B cell (primary cell): Measurements from ENCODE around the gene CDKAL1. TPM values are rescaled to one million over a fixed set of nuclear protein-coding genes. Genes with fewer than 3 reads are reported as not detected.

Experiments used
- ATAC-seq: fragments of 200-7000 bp; cut with Tn5 transposase; one replicate; pipeline ENCODE4 v1.10.0; 2021; ENCODE audit warnings: low read depth, mild to moderate bottlenecking, moderate number of reproducible peaks, moderate library complexity
- CTCF ChIA-PET: fragments of 350-600 bp; sonication (Branson Sonifier 250); formaldehyde crosslinking; loops from one replicate; lab custom pipeline; 2021; ENCODE audit warnings: antibody characterized with exemption, inconsistent platforms; lab: Charles Lee
- POLR2A ChIA-PET: fragments of 350-600 bp; sonication (Branson Sonifier 250); formaldehyde crosslinking; loops from one replicate; lab custom pipeline; 2021; ENCODE audit warnings: antibody characterized with exemption; lab: Charles Lee
- DNase-seq: peaks from one replicate; pipeline ENCODE4 v3.0.0; 2013
- H2AFZ ChIP-seq: 2 replicates; pipeline ENCODE4 v1.6.1; 2012; ENCODE audit warnings: mild to moderate bottlenecking, low read depth, low read length; ENCODE audit not compliant: insufficient read depth, poor library complexity, severe bottlenecking
- H3K27ac ChIP-seq, 2 donors: 1 replicate in 1 of 2; 2 replicates in 1 of 2; pipeline ENCODE4 v1.5.1; 2012 to 2013; ENCODE audit warnings: low read length in 2 of 2, mild to moderate bottlenecking in 2 of 2, moderate library complexity in 1 of 2
- H3K27me3 ChIP-seq, 4 experiments: fragments of 200-600 bp in 1 of 4; sonication (generic) in 1 of 4; replicated peaks in 1 of 4; 1 replicate in 2 of 4; 2 replicates in 2 of 4; pipeline versions ENCODE4 v1.6.1 to v1.7.0; 2013 to 2016; ENCODE audit warnings: low read length in 3 of 4, mild to moderate bottlenecking in 2 of 4, mixed read lengths in 1 of 4, moderate library complexity in 1 of 4; ENCODE audit not compliant: insufficient read depth in 4 of 4, control insufficient read depth in 3 of 4; ENCODE audit errors: control extremely low read depth in 1 of 4
- H3K36me3 ChIP-seq, 2 experiments: replicated peaks in 1 of 2; 1 replicate in 1 of 2; 2 replicates in 1 of 2; pipeline versions ENCODE4 v1.6.1 to v1.7.1; 2013; ENCODE audit warnings: low read length in 1 of 2; ENCODE audit not compliant: insufficient read depth in 2 of 2, control insufficient read depth in 1 of 2; ENCODE audit errors: control extremely low read depth in 1 of 2, extremely low read depth in 1 of 2
- H3K4me1 ChIP-seq, 2 donors: fragments of 200-600 bp in 1 of 2; sonication (generic) in 1 of 2; 1 replicate in 1 of 2; 2 replicates in 1 of 2; pipeline versions ENCODE4 v1.5.1 to v1.6.1; 2013 to 2017; ENCODE audit warnings: low read length in 2 of 2; ENCODE audit not compliant: control insufficient read depth in 2 of 2, insufficient read depth in 2 of 2
- H3K4me2 ChIP-seq: replicated peaks from 2 replicates; pipeline ENCODE3; 2012; ENCODE audit warnings: mild to moderate bottlenecking, low read depth, low read length; ENCODE audit not compliant: poor library complexity, severe bottlenecking
- H3K4me3 ChIP-seq, 5 experiments: fragments of 200-600 bp in 1 of 5; sonication (generic) in 1 of 5; 1 replicate in 3 of 5; 2 replicates in 2 of 5; pipeline versions ENCODE4 v1.5.1 to v1.7.0; 2011 to 2016; ENCODE audit warnings: low read length in 4 of 5, mild to moderate bottlenecking in 4 of 5, low read depth in 2 of 5, control low read depth in 1 of 5, moderate library complexity in 1 of 5; ENCODE audit not compliant: insufficient read depth in 1 of 5; ENCODE audit errors: control extremely low read depth in 1 of 5, extremely low read depth in 1 of 5
- H3K79me2 ChIP-seq: fragments of 200-600 bp; sonication (generic); one replicate; pipeline ENCODE4 v1.6.0; 2016; ENCODE audit warnings: low read length; ENCODE audit not compliant: control insufficient read depth, insufficient read depth
- H3K9ac ChIP-seq: fragments of 200-600 bp; sonication (generic); 2 replicates; pipeline ENCODE4 v1.6.1; 2017; ENCODE audit warnings: mild to moderate bottlenecking, low read length, moderate library complexity
- H3K9me3 ChIP-seq, 3 donors: one replicate each; pipeline versions ENCODE4 v1.6.1 to v1.7.1; 2013; ENCODE audit warnings: low read length in 2 of 3; ENCODE audit not compliant: control insufficient read depth in 2 of 3, insufficient read depth in 1 of 3; ENCODE audit errors: control extremely low read depth in 1 of 3
- H4K20me1 ChIP-seq: 2 replicates; pipeline ENCODE4 v1.6.0; 2012; ENCODE audit warnings: mild to moderate bottlenecking, low read length; ENCODE audit not compliant: insufficient read depth, control insufficient read depth, poor library complexity, severe bottlenecking
- H3K27ac Mint-ChIP-seq: one replicate; pipeline ENCODE4 v1.8.0; 2021; ENCODE audit warnings: mixed read lengths
- H3K27me3 Mint-ChIP-seq: one replicate; pipeline ENCODE4 v1.8.0; 2021; ENCODE audit warnings: mixed read lengths
- H3K4me1 Mint-ChIP-seq: one replicate; pipeline ENCODE4 v1.8.0; 2021; ENCODE audit warnings: mixed read lengths
- H3K4me3 Mint-ChIP-seq: one replicate; pipeline ENCODE4 v1.8.0; 2021; ENCODE audit warnings: mixed read lengths
- H3K9me3 Mint-ChIP-seq: one replicate; pipeline ENCODE4 v1.8.0; 2022; ENCODE audit warnings: mixed read lengths; ENCODE audit not compliant: insufficient read depth
- EZH2 ChIP-seq: IDR thresholded peaks from 2 replicates; pipeline ENCODE4 v1.6.1; 2012; ENCODE audit warnings: borderline replicate concordance, low read depth, mild to moderate bottlenecking, moderate library complexity, low read length; ENCODE audit not compliant: insufficient read depth, poor library complexity, severe bottlenecking
- WGBS: methylation state at CpG from one replicate; pipeline ENCODE4 v1.1.5; 2013; ENCODE audit warnings: missing lambda C conversion rate; ENCODE audit not compliant: insufficient coverage; 5-methylcytosine and 5-hydroxymethylcytosine counted together
- intact Hi-C: fragments of 100-400 bp; cut with micrococcal nuclease; formaldehyde crosslinking; loops from one replicate; pipeline ENCODE4 v1.10.0; 2022
- polyA plus RNA-seq: library from polyadenylated mRNA; depleted of rRNA; stranded (reverse); fragments of >200 nt; gene quantifications from 2 replicates; pipeline ENCODE4 v1.2.3, GENCODE V29; 2012
- total RNA-seq, 2 donors: library from RNA; stranded (reverse); fragments of 120-200 nt in 1 of 2; gene quantifications; 1 replicate in 1 of 2; 2 replicates in 1 of 2; pipeline versions ENCODE4 v1.2.3 to v1.2.4, GENCODE V29; 2013 to 2022
- TF ChIP-seq, protein P1 (sequence below): fragments of 200-600 bp; IDR thresholded peaks from one replicate; pipeline ENCODE4 v1.8.0; 2022; ENCODE audit warnings: antibody characterized with exemption, mild to moderate bottlenecking

The CDKAL1 gene
- total and polyA plus RNA-seq, 2 donors (not counting 1 experiment from before 2014, with no cell fraction given): 6.1 to 33.3 TPM

- H2AFZ ChIP-seq: no peak overlapping the region
- TF ChIP-seq, protein P1, sequence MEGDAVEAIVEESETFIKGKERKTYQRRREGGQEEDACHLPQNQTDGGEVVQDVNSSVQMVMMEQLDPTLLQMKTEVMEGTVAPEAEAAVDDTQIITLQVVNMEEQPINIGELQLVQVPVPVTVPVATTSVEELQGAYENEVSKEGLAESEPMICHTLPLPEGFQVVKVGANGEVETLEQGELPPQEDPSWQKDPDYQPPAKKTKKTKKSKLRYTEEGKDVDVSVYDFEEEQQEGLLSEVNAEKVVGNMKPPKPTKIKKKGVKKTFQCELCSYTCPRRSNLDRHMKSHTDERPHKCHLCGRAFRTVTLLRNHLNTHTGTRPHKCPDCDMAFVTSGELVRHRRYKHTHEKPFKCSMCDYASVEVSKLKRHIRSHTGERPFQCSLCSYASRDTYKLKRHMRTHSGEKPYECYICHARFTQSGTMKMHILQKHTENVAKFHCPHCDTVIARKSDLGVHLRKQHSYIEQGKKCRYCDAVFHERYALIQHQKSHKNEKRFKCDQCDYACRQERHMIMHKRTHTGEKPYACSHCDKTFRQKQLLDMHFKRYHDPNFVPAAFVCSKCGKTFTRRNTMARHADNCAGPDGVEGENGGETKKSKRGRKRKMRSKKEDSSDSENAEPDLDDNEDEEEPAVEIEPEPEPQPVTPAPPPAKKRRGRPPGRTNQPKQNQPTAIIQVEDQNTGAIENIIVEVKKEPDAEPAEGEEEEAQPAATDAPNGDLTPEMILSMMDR: no peak
- no peak for TF ChIP-seq EZH2
- H3K27ac ChIP-seq: no peak overlapping the region
- no peaks in the 10 kb centered on the region for H4K20me1 ChIP-seq
- DNase-seq: no peak
- no peaks in the 10 kb centered on the region for H3K4me1 ChIP-seq
- ATAC-seq: no peak
- CTCF ChIA-PET: interaction anchor here (1.9 kb wide), 1 partner anchor 800 kb away, joined by 8 read pairs; no protein-coding TSS in a partner anchor
- intact Hi-C loops: loop anchor here (5.0 kb wide), 1 partner anchor 798 kb away; no protein-coding TSS in a partner anchor
- H3K9me3 ChIP-seq: no peaks in the 10 kb centered on the region
- no peak overlapping the region for H3K4me3 ChIP-seq
- Mint-ChIP-seq H3K4me1 (no peaks in the 10 kb centered on the region), H3K9me3 (no peaks in the 10 kb centered on the region), H3K4me3 (no peak overlapping the region), H3K27me3 (no peaks in the 10 kb centered on the region), H3K27ac (no peak overlapping the region)
- POLR2A ChIA-PET: no interaction called here
- H3K79me2 ChIP-seq: no peaks in the 10 kb centered on the region
- no peak overlapping the region for H3K4me2 ChIP-seq
- no peak overlapping the region for H3K9ac ChIP-seq
- H3K27me3 ChIP-seq: no peaks in the 10 kb centered on the region
- WGBS: no CpG with 5 or more reads among the region's 3 CpGs
- peaks cover 0 to 4% of the 10 kb centered on the region in 2 experiments for H3K36me3 ChIP-seq
Measured at GRCh38 chr6:20789162-20789561, 254.9 kb downstream of the CDKAL1 start.

DNA sequence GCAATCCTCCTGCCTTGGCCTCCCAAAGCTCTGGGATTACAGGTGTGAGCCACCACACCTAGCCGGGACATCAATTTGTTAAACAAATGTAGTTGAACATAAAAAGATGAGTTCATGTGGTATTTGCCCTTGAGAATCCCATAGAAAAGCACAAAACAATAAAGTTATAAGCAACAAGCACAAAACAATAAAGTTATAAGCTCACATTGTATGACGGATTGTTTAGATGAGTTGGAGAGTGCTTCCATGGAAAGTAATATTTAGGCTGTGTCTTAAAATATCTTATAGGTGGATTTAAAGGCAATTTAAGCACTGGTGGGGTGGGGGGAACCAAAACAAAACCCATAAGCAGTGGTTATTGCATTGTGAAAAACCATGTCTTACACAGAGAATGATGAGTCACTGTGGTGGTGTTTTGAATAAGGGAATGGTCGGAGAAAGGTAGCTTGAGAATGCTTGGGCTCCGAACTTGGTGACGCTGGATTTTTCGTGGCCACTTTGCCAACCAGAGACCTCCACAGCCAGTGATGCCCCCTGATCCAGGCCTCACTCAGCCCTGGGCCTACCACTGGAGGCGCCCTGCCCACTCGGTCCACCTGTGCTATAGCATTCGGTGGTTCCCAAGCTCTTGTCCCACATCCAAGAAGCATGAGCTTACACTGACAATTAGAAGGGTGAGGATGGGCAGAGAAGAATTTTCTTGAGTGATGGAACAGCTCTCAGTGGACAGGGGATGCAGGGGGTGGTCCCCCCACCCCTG lies 256.0 kb downstream of the CDKAL1 start:
- peaks cover 3 to 4% of the 10 kb centered on the region in 2 experiments for H3K36me3 ChIP-seq
- intact Hi-C loops: no loop called here
- H2AFZ ChIP-seq: no peak overlapping the region
- no peaks in the 10 kb centered on the region for H3K4me1 ChIP-seq
- no peaks in the 10 kb centered on the region for H3K9me3 Mint-ChIP-seq
- H3K27ac Mint-ChIP-seq: no peak overlapping the region
- TF ChIP-seq, protein P1: no peak
- no peak for TF ChIP-seq EZH2
- no peaks in the 10 kb centered on the region for H4K20me1 ChIP-seq
- no peak for DNase-seq
- no peak overlapping the region for H3K4me3 ChIP-seq
- CTCF ChIA-PET: interaction anchor here (1.9 kb wide), 1 partner anchor 799 kb away, joined by 8 read pairs; no protein-coding TSS in a partner anchor
- no peak for ATAC-seq
- H3K27ac ChIP-seq: no peak overlapping the region
- no peaks in the 10 kb centered on the region for H3K9me3 ChIP-seq
- WGBS: 96% methylated on average over 7 of the region's 9 CpGs
- H3K27me3 Mint-ChIP-seq: no peaks in the 10 kb centered on the region
- H3K4me3 Mint-ChIP-seq: no peak overlapping the region
- H3K27me3 ChIP-seq: no peaks in the 10 kb centered on the region
- H3K4me1 Mint-ChIP-seq: no peaks in the 10 kb centered on the region
- H3K4me2 ChIP-seq: no peak overlapping the region
- POLR2A ChIA-PET: no interaction called here
- H3K9ac ChIP-seq: no peak overlapping the region
- no peaks in the 10 kb centered on the region for H3K79me2 ChIP-seq
